HCT116 (cell line): ENCODE results near the gene IL17A. TPM values are rescaled to one million over a fixed set of nuclear protein-coding genes. Genes with fewer than 3 reads are reported as not detected.

ENCODE experiments used
- ATAC-seq: fragments of 200-7000 bp; cut with Tn5 transposase; 2 replicates; pipeline ENCODE4 v1.9.1; 2020; ENCODE audit warnings: mild to moderate bottlenecking, moderate library complexity
- BruUV-seq: library from RNA; stranded (reverse); fragments of 400-500 nt; replicated peaks from 2 replicates; lab custom pipeline; 2021; lab: Mats Ljungman, UMichigan
- CTCF ChIA-PET: fragments of 300-600 bp; sonication (Branson Sonifier 250); formaldehyde crosslinking; loops from one replicate; lab custom pipeline; 2021; ENCODE audit warnings: antibody characterized with exemption; lab: Charles Lee
- POLR2A ChIA-PET: fragments of 300-600, 350-600 bp; sonication (Branson Sonifier 250); formaldehyde crosslinking; loops from one replicate; lab custom pipeline; 2021; ENCODE audit warnings: antibody characterized with exemption; lab: Charles Lee
- RAD21 ChIA-PET, 2 experiments: fragments of 300-600 bp; sonication (Branson Sonifier 250); formaldehyde crosslinking; loops; one replicate each; lab custom pipeline; 2023; ENCODE audit warnings: low total read pairs in 2 of 2; ENCODE audit not compliant: uncharacterized antibody in 2 of 2, unreplicated experiment in 2 of 2, low non-redundant PET in 1 of 2; lab: Charles Lee
- DNase-seq: peaks from one replicate; pipeline ENCODE4 v3.0.0-alpha.2; 2010; ENCODE audit warnings: low read depth, low spot score
- H2AFZ ChIP-seq: fragments of 200-600 bp; shearing (Covaris generic), sonication (generic); 2 replicates; pipeline ENCODE4 v1.6.1; 2017; ENCODE audit warnings: low read depth, mixed run types, mixed read lengths, antibody characterized with exemption, low read length; ENCODE audit not compliant: poor library complexity, severe bottlenecking
- H3K27ac ChIP-seq: 2 replicates; pipeline ENCODE4 v1.5.1; 2012; ENCODE audit warnings: low read depth, low read length
- H3K27me3 ChIP-seq: fragments of 200-600 bp; sonication (generic); 2 replicates; pipeline ENCODE4 v1.6.1; 2016; ENCODE audit warnings: mixed run types, low read length, mixed read lengths; ENCODE audit not compliant: insufficient read depth
- H3K36me3 ChIP-seq, 2 experiments: fragments of 200-500 bp in 1 of 2; fragments of 200-600 bp in 1 of 2; sonication (Bioruptor generic) in 1 of 2; sonication (generic) in 1 of 2; 2 replicates each; pipeline versions ENCODE4 v1.5.1 to v1.6.1; 2014 to 2016; ENCODE audit warnings: low read length in 2 of 2, inconsistent platforms in 1 of 2, mixed read lengths in 1 of 2, mixed run types in 1 of 2; ENCODE audit not compliant: insufficient read depth in 2 of 2, control insufficient read depth in 1 of 2
- H3K4me1 ChIP-seq, 2 experiments: fragments of 200-600 bp in 1 of 2; sonication (generic) in 1 of 2; 2 replicates each; pipeline versions ENCODE4 v1.5.1 to v1.6.1; 2012 to 2017; ENCODE audit warnings: low read length in 2 of 2, inconsistent platforms in 1 of 2, mild to moderate bottlenecking in 1 of 2, mixed read lengths in 1 of 2, mixed run types in 1 of 2, moderate library complexity in 1 of 2; ENCODE audit not compliant: insufficient read depth in 2 of 2, control insufficient read depth in 1 of 2
- H3K4me2 ChIP-seq: fragments of 200-600 bp; sonication (generic); 2 replicates; pipeline ENCODE4 v1.6.1; 2017; ENCODE audit warnings: mixed run types, low read length, mixed read lengths
- H3K4me3 ChIP-seq, 2 experiments: fragments of 200-600 bp in 1 of 2; sonication (generic) in 1 of 2; replicated peaks in 1 of 2; 2 replicates each; pipeline ENCODE4 v1.5.1; 2011 to 2016; ENCODE audit warnings: low read length in 2 of 2, control low read depth in 1 of 2, low read depth in 1 of 2, mild to moderate bottlenecking in 1 of 2, mixed read lengths in 1 of 2, mixed run types in 1 of 2
- H3K79me2 ChIP-seq: fragments of 200-600 bp; sonication (generic); 2 replicates; pipeline ENCODE4 v1.6.1; 2017; ENCODE audit warnings: mild to moderate bottlenecking, mixed run types, low read length, moderate library complexity, mixed read lengths; ENCODE audit not compliant: insufficient read depth
- H3K9ac ChIP-seq: fragments of 200-600 bp; sonication (generic); 2 replicates; pipeline ENCODE4 v1.6.1; 2016; ENCODE audit warnings: low read length, mixed read lengths
- H3K9me2 ChIP-seq: fragments of 200-600 bp; sonication (generic), shearing (Covaris generic); 2 replicates; pipeline ENCODE4 v1.6.1; 2017; ENCODE audit warnings: mixed run types, mild to moderate bottlenecking, moderate library complexity; ENCODE audit not compliant: insufficient read depth
- H3K9me3 ChIP-seq, 2 experiments: fragments of 200-500 bp in 1 of 2; fragments of 200-600 bp in 1 of 2; sonication (Bioruptor generic) in 1 of 2; sonication (generic) in 1 of 2; 2 replicates each; pipeline ENCODE4 v1.6.1; 2014 to 2017; ENCODE audit warnings: low read length in 2 of 2, mixed read lengths in 2 of 2, inconsistent platforms in 1 of 2, low read depth in 1 of 2, mild to moderate bottlenecking in 1 of 2, mixed run types in 1 of 2, moderate library complexity in 1 of 2; ENCODE audit not compliant: control insufficient read depth in 1 of 2, insufficient read depth in 1 of 2
- H4K20me1 ChIP-seq: fragments of 200-600 bp; sonication (generic), shearing (Covaris generic); 2 replicates; pipeline ENCODE4 v1.6.1; 2017; ENCODE audit warnings: mixed run types, mild to moderate bottlenecking, moderate library complexity; ENCODE audit not compliant: insufficient read depth
- ATF3 ChIP-seq: IDR thresholded peaks from 2 replicates; pipeline ENCODE4 v1.6.1; 2012
- CEBPB ChIP-seq: IDR thresholded peaks from 2 replicates; pipeline ENCODE4 v1.6.1; 2012; ENCODE audit warnings: low read depth
- ELF1 ChIP-seq: IDR thresholded peaks from 2 replicates; pipeline ENCODE4 v1.6.1; 2012; ENCODE audit warnings: low read depth, borderline replicate concordance
- EZH2phosphoT487 ChIP-seq: fragments of 200-600 bp; IDR thresholded peaks from 2 replicates; pipeline ENCODE4 v1.6.1; 2018; ENCODE audit warnings: antibody characterized with exemption, borderline replicate concordance
- FOSL1 ChIP-seq: IDR thresholded peaks from 2 replicates; pipeline ENCODE4 v1.6.1; 2012; ENCODE audit warnings: low read depth
- JUND ChIP-seq: IDR thresholded peaks from 2 replicates; pipeline ENCODE4 v1.6.1; 2012
- POLR2AphosphoS5 ChIP-seq: IDR thresholded peaks from 2 replicates; pipeline ENCODE4 v1.6.1; 2011; ENCODE audit warnings: mild to moderate bottlenecking, low read depth, low read length, moderate library complexity
- REST ChIP-seq: IDR thresholded peaks from 2 replicates; pipeline ENCODE4 v1.6.1; 2012; ENCODE audit warnings: low read depth
- SP1 ChIP-seq: IDR thresholded peaks from 2 replicates; pipeline ENCODE4 v1.6.1; 2012; ENCODE audit warnings: low read depth
- SRF ChIP-seq: IDR thresholded peaks from 2 replicates; pipeline ENCODE4 v1.6.1; 2012; ENCODE audit warnings: low read depth
- TCF7L2 ChIP-seq: IDR thresholded peaks from 2 replicates; pipeline ENCODE4 v1.7.0; 2011; ENCODE audit warnings: borderline replicate concordance, inconsistent platforms; ENCODE audit not compliant: insufficient read depth, insufficient read length; ENCODE audit errors: extremely low read depth
- YY1 ChIP-seq: IDR thresholded peaks from 2 replicates; pipeline ENCODE4 v1.6.1; 2011; ENCODE audit warnings: low read length, low read depth, moderate library complexity, mild to moderate bottlenecking; ENCODE audit not compliant: insufficient replicate concordance; ENCODE audit errors: extremely low read depth
- ZFX ChIP-seq: fragments of 450-650 bp; IDR thresholded peaks from 2 replicates; pipeline ENCODE4 v1.6.1; 2017
- ZNF274 ChIP-seq: fragments of 200-500 bp; sonication (Bioruptor generic); IDR thresholded peaks from 2 replicates; pipeline ENCODE4 v1.6.1; 2014; ENCODE audit warnings: mild to moderate bottlenecking, low read depth, low read length, inconsistent platforms
- intact Hi-C: fragments of 100-400 bp; cut with micrococcal nuclease; formaldehyde crosslinking; loops from 2 replicates; pipeline ENCODE4 v1.10.0; 2022
- total RNA-seq: library from RNA; stranded (reverse); gene quantifications from one replicate; pipeline ENCODE4 v1.2.1, GENCODE V29; 2021; ENCODE audit not compliant: unreplicated experiment

Gene IL17A
- total RNA-seq, 1 experiment from 2014 or later = not detected

- no peak overlapping the region for H3K4me3 ChIP-seq
- POLR2A ChIA-PET = no interaction called here
- peaks cover 0 to 7% of the 10 kb centered on the region in 2 experiments; a peak in 2 of 4 replicates for H3K4me1 ChIP-seq
- no peaks in the 10 kb centered on the region for H3K27me3 ChIP-seq
- no peak for TF ChIP-seq YY1
- TF ChIP-seq POLR2AphosphoS5 = no peak
- no peak for TF ChIP-seq SRF
- no peak for TF ChIP-seq FOSL1
- TF ChIP-seq TCF7L2 = no peak
- TF ChIP-seq, all 23 proteins: peak for 0
- ChIA-PET CTCF (no interaction called here), RAD21 (no interaction called here)
- Histone ChIP-seq H3K9me3 (no peaks in the 10 kb centered on the region), H3K9me2 (no peaks in the 10 kb centered on the region), H3K4me2 (no peak overlapping the region), H3K36me3 (no peaks in the 10 kb centered on the region), H3K27ac (no peak overlapping the region), H3K9ac (no peak overlapping the region), H3K79me2 (no peaks in the 10 kb centered on the region), H2AFZ (no peak overlapping the region), H4K20me1 (no peaks in the 10 kb centered on the region)
- no peak for DNase-seq
- BruUV-seq = no TSS peak
- ATAC-seq = no peak
- intact Hi-C loops = no loop called here
Measured at GRCh38 chr6:52230685-52231084, 44.5 kb downstream of the IL17A start.

GRCh38 chr6:52231406-52232127, 45.4 kb downstream of the IL17A start:
- Histone ChIP-seq H4K20me1 (no peaks in the 10 kb centered on the region), H3K27ac (no peak overlapping the region), H3K4me2 (no peak overlapping the region), H3K4me3 (no peak overlapping the region), H3K9me2 (no peaks in the 10 kb centered on the region), H2AFZ (no peak overlapping the region), H3K27me3 (no peaks in the 10 kb centered on the region), H3K4me1 (peaks cover 0 to 7% of the 10 kb centered on the region in 2 experiments; a peak in 2 of 4 replicates), H3K9ac (no peak overlapping the region), H3K79me2 (no peaks in the 10 kb centered on the region), H3K9me3 (no peaks in the 10 kb centered on the region), H3K36me3 (no peaks in the 10 kb centered on the region)
- RAD21 ChIA-PET = interaction anchor here in 1 of 2 experiments (1.8 kb wide), 1 partner anchor 18 kb away, joined by 4 read pairs; no protein-coding TSS in a partner anchor
- POLR2A ChIA-PET = no interaction called here
- no TSS peak for BruUV-seq
- intact Hi-C loops = no loop called here
- no peak for DNase-seq
- CTCF ChIA-PET = interaction anchor here (1.4 to 1.6 kb wide), 2 partner anchors 18 to 69 kb away, joined by 3 to 7 read pairs; no protein-coding TSS in a partner anchor
- no peak for ATAC-seq
- no peak for TF ChIP-seq REST
- no peak for TF ChIP-seq EZH2phosphoT487
- no peak for TF ChIP-seq SP1
- no peak for TF ChIP-seq CEBPB
- no peak for TF ChIP-seq FOSL1
- TF ChIP-seq TCF7L2 = no peak
- no peak for TF ChIP-seq ZFX
- no peak for TF ChIP-seq ZNF274
- no peak for TF ChIP-seq ATF3
- TF ChIP-seq ELF1 = no peak
- TF ChIP-seq JUND = no peak
